H9 (cell line): ENCODE results near the gene CHCHD10. TPM values are rescaled to one million over a fixed set of nuclear protein-coding genes. Genes with fewer than 3 reads are reported as not detected.

Experiments used
- DNase-seq: peaks from one replicate; pipeline ENCODE4 v3.0.0-alpha.2; 2017
- H2AFZ ChIP-seq: one replicate; pipeline ENCODE4 v1.6.1; 2013; ENCODE audit warnings: mild to moderate bottlenecking, low read length, control low read depth, moderate library complexity
- H2AK5ac ChIP-seq: 2 replicates; pipeline ENCODE4 v1.6.1; 2013; ENCODE audit warnings: low read length, control low read depth, mixed read lengths; ENCODE audit not compliant: insufficient read length
- H2BK120ac ChIP-seq: one replicate; pipeline ENCODE4 v1.6.1; 2013; ENCODE audit warnings: low read depth, mild to moderate bottlenecking, low read length, control low read depth, inconsistent platforms; ENCODE audit not compliant: poor library complexity, severe bottlenecking
- H2BK12ac ChIP-seq: 2 replicates; pipeline ENCODE4 v1.6.1; 2013; ENCODE audit warnings: low read length, control low read depth, mixed read lengths, low read depth; ENCODE audit not compliant: insufficient read length
- H2BK15ac ChIP-seq: 2 replicates; pipeline ENCODE4 v1.6.1; 2013; ENCODE audit warnings: low read depth, low read length, control low read depth
- H2BK20ac ChIP-seq: one replicate; pipeline ENCODE4 v1.6.1; 2013; ENCODE audit warnings: low read depth, mild to moderate bottlenecking, low read length, control low read depth, inconsistent platforms; ENCODE audit not compliant: poor library complexity, severe bottlenecking
- H2BK5ac ChIP-seq: 2 replicates; pipeline ENCODE4 v1.6.1; 2013; ENCODE audit warnings: low read length, control low read depth, mixed read lengths; ENCODE audit not compliant: insufficient read length
- H3K14ac ChIP-seq: 2 replicates; pipeline ENCODE4 v1.6.1; 2013; ENCODE audit warnings: low read length, control low read depth; ENCODE audit not compliant: insufficient read depth
- H3K18ac ChIP-seq: 2 replicates; pipeline ENCODE4 v1.6.1; 2013; ENCODE audit warnings: low read depth, mild to moderate bottlenecking, mixed read lengths, low read length, control low read depth; ENCODE audit not compliant: insufficient read length
- H3K23ac ChIP-seq: 2 replicates; pipeline ENCODE4 v1.6.1; 2013; ENCODE audit warnings: low read length, control low read depth, mixed read lengths, low read depth; ENCODE audit not compliant: insufficient read length
- H3K23me2 ChIP-seq: 2 replicates; pipeline ENCODE4 v1.6.1; 2013; ENCODE audit warnings: low read depth, mild to moderate bottlenecking, mixed read lengths, low read length, control low read depth; ENCODE audit not compliant: insufficient read length, poor library complexity, severe bottlenecking
- H3K27ac ChIP-seq: 2 replicates; pipeline ENCODE4 v1.5.1; 2013; ENCODE audit warnings: low read length, control low read depth, mixed read lengths, low read depth; ENCODE audit not compliant: insufficient read length
- H3K27me3 ChIP-seq: 2 replicates; pipeline ENCODE4 v1.6.1; 2013; ENCODE audit warnings: low read length, control low read depth, inconsistent platforms; ENCODE audit not compliant: insufficient read depth
- H3K4ac ChIP-seq: 2 replicates; pipeline ENCODE4 v1.6.1; 2013; ENCODE audit warnings: low read depth, mild to moderate bottlenecking, control low read depth, inconsistent platforms, low read length, moderate library complexity
- H3K4me1 ChIP-seq: 2 replicates; pipeline ENCODE4 v1.6.1; 2013; ENCODE audit warnings: low read length, control low read depth, inconsistent platforms; ENCODE audit not compliant: insufficient read depth
- H3K4me2 ChIP-seq: 2 replicates; pipeline ENCODE4 v1.6.1; 2013; ENCODE audit warnings: low read length, control low read depth, mixed read lengths; ENCODE audit not compliant: insufficient read length, insufficient read depth
- H3K56ac ChIP-seq: 2 replicates; pipeline ENCODE4 v1.6.1; 2013; ENCODE audit warnings: low read depth, mild to moderate bottlenecking, mixed read lengths, low read length, control low read depth; ENCODE audit not compliant: insufficient read length
- H3K79me1 ChIP-seq: 2 replicates; pipeline ENCODE4 v1.6.1; 2013; ENCODE audit warnings: low read depth, mild to moderate bottlenecking, moderate library complexity, low read length, control low read depth, inconsistent platforms; ENCODE audit not compliant: insufficient read depth, poor library complexity, severe bottlenecking
- H3K79me2 ChIP-seq: 2 replicates; pipeline ENCODE4 v1.6.1; 2013; ENCODE audit warnings: low read length, control low read depth, inconsistent platforms; ENCODE audit not compliant: insufficient read depth
- H3K9ac ChIP-seq: 2 replicates; pipeline ENCODE4 v1.6.1; 2013; ENCODE audit warnings: low read length, control low read depth, mixed read lengths; ENCODE audit not compliant: insufficient read length; ENCODE audit errors: extremely low read depth
- H3K9me3 ChIP-seq: one replicate; pipeline ENCODE4 v1.6.1; 2013; ENCODE audit warnings: low read depth, low read length, inconsistent platforms; ENCODE audit not compliant: control insufficient read depth
- H3T11ph ChIP-seq: one replicate; pipeline ENCODE4 v1.6.1; 2013; ENCODE audit warnings: mild to moderate bottlenecking, low read length, control low read depth, inconsistent platforms
- H4K20me1 ChIP-seq: one replicate; pipeline ENCODE4 v1.6.1; 2013; ENCODE audit not compliant: control insufficient read depth, insufficient read length, insufficient read depth
- H4K5ac ChIP-seq: 2 replicates; pipeline ENCODE4 v1.6.1; 2013; ENCODE audit warnings: low read depth, mild to moderate bottlenecking, mixed read lengths, low read length, control low read depth; ENCODE audit not compliant: insufficient read length
- H4K8ac ChIP-seq: replicated peaks from 2 replicates; pipeline ENCODE4 v1.6.1; 2013; ENCODE audit warnings: low read length, control low read depth, mixed read lengths, low read depth; ENCODE audit not compliant: insufficient read length
- H4K91ac ChIP-seq: 2 replicates; pipeline ENCODE4 v1.6.1; 2013; ENCODE audit warnings: low read depth, mild to moderate bottlenecking, moderate library complexity, mixed read lengths, low read length, control low read depth; ENCODE audit not compliant: insufficient read length
- H3K27ac Mint-ChIP-seq, 3 experiments: 2 replicates in 2 of 3; 3 replicates in 1 of 3; pipeline ENCODE4 v1.8.0; 2020 to 2021; ENCODE audit warnings: mixed read lengths in 3 of 3, mild to moderate bottlenecking in 1 of 3, moderate library complexity in 1 of 3
- H3K27me3 Mint-ChIP-seq: 2 replicates; pipeline ENCODE4 v1.8.0; 2021; ENCODE audit warnings: low read depth, mild to moderate bottlenecking, moderate library complexity, mixed read lengths
- H3K36me3 Mint-ChIP-seq, 3 experiments: 2 replicates in 2 of 3; 3 replicates in 1 of 3; pipeline ENCODE4 v1.8.0; 2020 to 2021; ENCODE audit warnings: low read depth in 3 of 3, mixed read lengths in 3 of 3; ENCODE audit not compliant: insufficient read depth in 1 of 3
- H3K4me1 Mint-ChIP-seq, 2 experiments: 2 replicates each; pipeline ENCODE4 v1.8.0; 2020; ENCODE audit warnings: mixed read lengths in 2 of 2
- H3K4me3 Mint-ChIP-seq, 2 experiments: 2 replicates in 1 of 2; 3 replicates in 1 of 2; pipeline ENCODE4 v1.8.0; 2020 to 2021; ENCODE audit warnings: mild to moderate bottlenecking in 2 of 2, mixed read lengths in 2 of 2, moderate library complexity in 1 of 2
- H3K9me3 Mint-ChIP-seq, 2 experiments: 2 replicates in 1 of 2; 3 replicates in 1 of 2; pipeline ENCODE4 v1.8.0; 2020; ENCODE audit warnings: mild to moderate bottlenecking in 2 of 2, mixed read lengths in 2 of 2, moderate library complexity in 1 of 2
- WGBS: extraction: QIAGEN DNeasy Blood & Tissue Kit; methylation state at CpG from one replicate; pipeline ENCODE4 v1.1.7; 2013; ENCODE audit warnings: missing lambda C conversion rate, low lambda C conversion rate, mixed read lengths; ENCODE audit not compliant: insufficient read length; ENCODE audit errors: extremely low coverage; 5-methylcytosine and 5-hydroxymethylcytosine counted together
- total RNA-seq: library from RNA; stranded (reverse); gene quantifications from 2 replicates; pipeline ENCODE4 v1.2.1, GENCODE V29; 2021
- TF ChIP-seq, protein P1 (sequence below): fragments of 200-600 bp; sonication (generic); conservative IDR thresholded peaks from 3 replicates; pipeline ENCODE4 v1.8.0; 2021; ENCODE audit warnings: antibody characterized with exemption, mild to moderate bottlenecking

Gene CHCHD10
- total RNA-seq, 1 experiment from 2014 or later: 53.7 TPM

DNA sequence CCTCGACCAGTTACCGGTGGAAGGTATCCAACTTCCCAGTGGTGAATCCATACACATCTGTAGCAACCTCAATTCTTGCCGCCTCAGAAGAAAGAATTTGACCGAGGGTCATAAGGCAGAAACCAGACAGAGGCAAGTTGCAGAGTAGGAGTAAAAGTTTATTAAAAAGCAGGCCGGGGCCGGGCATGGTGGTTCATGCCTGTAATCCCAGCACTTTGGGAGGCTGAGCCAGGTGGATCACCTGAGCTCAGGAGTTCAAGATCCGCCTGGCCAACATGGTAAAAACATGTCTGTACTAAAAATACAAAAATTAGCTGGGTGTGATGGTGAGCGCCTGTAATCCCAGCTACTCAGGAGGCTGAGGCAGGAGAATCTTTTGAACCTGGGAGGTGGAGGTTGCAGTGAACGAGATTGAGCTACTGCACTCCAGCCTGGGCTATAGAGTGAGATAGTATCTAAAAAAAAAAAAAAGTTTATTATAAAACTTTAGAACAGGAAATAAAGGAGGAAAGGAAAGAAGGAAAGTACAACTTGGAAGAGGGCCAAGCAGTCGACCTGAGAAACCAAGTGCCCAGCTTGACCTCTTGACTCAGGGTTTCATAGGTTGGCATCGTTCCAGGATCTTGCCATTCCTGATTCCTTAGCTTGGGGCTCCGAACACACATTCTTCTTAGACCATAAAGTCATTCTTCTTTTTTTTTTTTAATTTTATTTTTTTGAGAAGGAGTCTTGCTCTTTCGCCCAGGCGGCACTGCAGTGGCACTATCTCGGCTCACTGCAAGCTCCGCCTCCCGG lies 49.2 kb downstream of the CHCHD10 start:
- H3K27ac Mint-ChIP-seq: no peak overlapping the region
- Histone ChIP-seq H2BK15ac (no peak overlapping the region), H2AK5ac (no peak overlapping the region), H3T11ph (no peak overlapping the region), H3K4me2 (no peak overlapping the region), H3K23ac (no peak overlapping the region), H4K91ac (no peak overlapping the region), H4K5ac (no peak overlapping the region), H3K4me1 (no peaks in the 10 kb centered on the region), H3K14ac (no peak overlapping the region), H2AFZ (no peak overlapping the region), H2BK5ac (no peak overlapping the region), H2BK120ac (no peak overlapping the region), H3K4ac (no peak overlapping the region), H3K56ac (no peak overlapping the region), H3K27ac (no peak overlapping the region), H4K8ac (no peak overlapping the region), H3K9ac (no peak overlapping the region), H2BK12ac (no peak overlapping the region), H3K79me2 (no peaks in the 10 kb centered on the region), H3K9me3 (no peaks in the 10 kb centered on the region), H2BK20ac (no peak overlapping the region), H3K23me2 (peaks cover 3% of the 10 kb centered on the region), H4K20me1 (no peaks in the 10 kb centered on the region), H3K18ac (no peak overlapping the region), H3K79me1 (no peaks in the 10 kb centered on the region), H3K27me3 (no peaks in the 10 kb centered on the region)
- peaks cover 8 to 11% (median 10%) of the 10 kb centered on the region in 3 experiments for H3K36me3 Mint-ChIP-seq
- H3K4me3 Mint-ChIP-seq: 0 out of 5 replicates have a peak overlapping the region, but pooled peaks of 1 of the 2 experiments have one; percentile 38
- DNase-seq: no peak
- TF ChIP-seq, protein P1, sequence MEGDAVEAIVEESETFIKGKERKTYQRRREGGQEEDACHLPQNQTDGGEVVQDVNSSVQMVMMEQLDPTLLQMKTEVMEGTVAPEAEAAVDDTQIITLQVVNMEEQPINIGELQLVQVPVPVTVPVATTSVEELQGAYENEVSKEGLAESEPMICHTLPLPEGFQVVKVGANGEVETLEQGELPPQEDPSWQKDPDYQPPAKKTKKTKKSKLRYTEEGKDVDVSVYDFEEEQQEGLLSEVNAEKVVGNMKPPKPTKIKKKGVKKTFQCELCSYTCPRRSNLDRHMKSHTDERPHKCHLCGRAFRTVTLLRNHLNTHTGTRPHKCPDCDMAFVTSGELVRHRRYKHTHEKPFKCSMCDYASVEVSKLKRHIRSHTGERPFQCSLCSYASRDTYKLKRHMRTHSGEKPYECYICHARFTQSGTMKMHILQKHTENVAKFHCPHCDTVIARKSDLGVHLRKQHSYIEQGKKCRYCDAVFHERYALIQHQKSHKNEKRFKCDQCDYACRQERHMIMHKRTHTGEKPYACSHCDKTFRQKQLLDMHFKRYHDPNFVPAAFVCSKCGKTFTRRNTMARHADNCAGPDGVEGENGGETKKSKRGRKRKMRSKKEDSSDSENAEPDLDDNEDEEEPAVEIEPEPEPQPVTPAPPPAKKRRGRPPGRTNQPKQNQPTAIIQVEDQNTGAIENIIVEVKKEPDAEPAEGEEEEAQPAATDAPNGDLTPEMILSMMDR: no peak
- peaks cover 0 to 6% of the 10 kb centered on the region in 2 experiments; a peak in 2 of 4 replicates for H3K4me1 Mint-ChIP-seq
- H3K27me3 Mint-ChIP-seq: peaks cover 4% of the 10 kb centered on the region
- no CpG with 5 or more reads among the region's 17 CpGs for WGBS
- no peaks in the 10 kb centered on the region; a peak in 1 of 5 replicates for H3K9me3 Mint-ChIP-seq
